ENCODE data around the gene RNF13. TPM values are rescaled to one million over a fixed set of nuclear protein-coding genes. Genes with fewer than 3 reads are reported as not detected.

RNF13 gene
- total RNA-seq, 2 donors from 2014 or later, result 21.3 to 32.7 TPM

DNA sequence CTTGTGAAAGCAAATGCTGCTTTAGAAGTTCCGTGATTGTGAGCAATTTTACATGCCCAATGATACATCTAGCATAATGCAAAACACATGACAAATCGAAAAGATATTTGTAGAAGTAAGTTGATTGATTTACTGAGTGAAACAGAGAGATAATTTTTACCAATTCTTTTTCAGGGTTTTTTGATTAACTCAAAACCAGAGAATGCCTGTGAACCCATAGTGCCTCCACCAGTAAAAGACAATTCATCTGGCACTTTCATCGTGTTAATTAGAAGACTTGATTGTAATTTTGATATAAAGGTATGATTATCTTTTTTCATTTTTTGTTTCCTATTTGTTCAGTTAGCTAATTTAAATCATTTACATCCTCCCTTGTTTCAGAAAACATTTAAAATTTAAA lies 58.8 kb downstream of the RNF13 start:
- Mint-ChIP-seq H3K9me3 (peaks cover 18% of the 10 kb centered on the region), H3K4me3 (no peak overlapping the region)

DNA sequence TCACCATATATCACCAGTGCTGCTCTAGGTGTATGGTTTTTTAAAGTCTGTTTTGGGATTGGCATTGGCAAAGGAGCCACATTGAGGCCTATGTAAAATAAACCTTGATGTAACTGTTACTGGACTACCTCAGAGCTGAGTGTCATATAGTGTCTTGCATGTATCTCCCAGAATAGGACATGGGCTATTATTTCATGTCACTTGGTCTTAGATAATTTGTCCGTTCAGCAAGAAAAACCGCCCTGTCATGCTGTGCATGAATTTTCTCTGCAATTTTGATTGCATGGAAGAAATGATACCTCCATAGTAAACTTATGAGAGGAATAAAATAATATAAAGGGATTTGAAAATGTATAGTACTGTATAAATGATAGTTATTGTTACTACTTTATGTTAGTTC lies 59.6 kb downstream of the RNF13 start:
- H3K36me3 Mint-ChIP-seq (ENCODE audit: low read depth), result peaks cover 8% of the 10 kb centered on the region
- H3K27me3 Mint-ChIP-seq (ENCODE audit: insufficient read depth), result no peaks in the 10 kb centered on the region
- DNase-seq, result no peak
- WGBS, 2 experiments (ENCODE audit: insufficient coverage in 1 of 2, insufficient read length in 1 of 2), result 92 to 94% methylated on average over 2 of the region's 2 CpGs
- Histone ChIP-seq H3K4me1 (ENCODE audit: control insufficient read depth, insufficient read depth, low read length) (no peaks in the 10 kb centered on the region), H3K36me3 (ENCODE audit: control insufficient read depth, insufficient read depth, low read length) (no peaks in the 10 kb centered on the region), H3K27me3 (ENCODE audit: control insufficient read depth, insufficient read depth, low read length, poor library complexity, severe bottlenecking) (no peaks in the 10 kb centered on the region), H3K27ac (ENCODE audit: low read depth, low read length) (no peak overlapping the region), H3K4me3 (ENCODE audit: low read length) (no peak overlapping the region), H3K9me3 (ENCODE audit: control insufficient read depth, low read length) (peaks cover 10% of the 10 kb centered on the region), H3K9ac (ENCODE audit: extremely low read depth, low read length, poor library complexity, severe bottlenecking) (no peak overlapping the region)
- H3K4me1 Mint-ChIP-seq, result no peaks in the 10 kb centered on the region
- H3K27ac Mint-ChIP-seq, result no peak overlapping the region
- no peak overlapping the region for H3K4me3 Mint-ChIP-seq
- TF ChIP-seq, protein P1, sequence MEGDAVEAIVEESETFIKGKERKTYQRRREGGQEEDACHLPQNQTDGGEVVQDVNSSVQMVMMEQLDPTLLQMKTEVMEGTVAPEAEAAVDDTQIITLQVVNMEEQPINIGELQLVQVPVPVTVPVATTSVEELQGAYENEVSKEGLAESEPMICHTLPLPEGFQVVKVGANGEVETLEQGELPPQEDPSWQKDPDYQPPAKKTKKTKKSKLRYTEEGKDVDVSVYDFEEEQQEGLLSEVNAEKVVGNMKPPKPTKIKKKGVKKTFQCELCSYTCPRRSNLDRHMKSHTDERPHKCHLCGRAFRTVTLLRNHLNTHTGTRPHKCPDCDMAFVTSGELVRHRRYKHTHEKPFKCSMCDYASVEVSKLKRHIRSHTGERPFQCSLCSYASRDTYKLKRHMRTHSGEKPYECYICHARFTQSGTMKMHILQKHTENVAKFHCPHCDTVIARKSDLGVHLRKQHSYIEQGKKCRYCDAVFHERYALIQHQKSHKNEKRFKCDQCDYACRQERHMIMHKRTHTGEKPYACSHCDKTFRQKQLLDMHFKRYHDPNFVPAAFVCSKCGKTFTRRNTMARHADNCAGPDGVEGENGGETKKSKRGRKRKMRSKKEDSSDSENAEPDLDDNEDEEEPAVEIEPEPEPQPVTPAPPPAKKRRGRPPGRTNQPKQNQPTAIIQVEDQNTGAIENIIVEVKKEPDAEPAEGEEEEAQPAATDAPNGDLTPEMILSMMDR (conservative IDR thresholded peaks at IDR 0.05), result no peak
- H3K9me3 Mint-ChIP-seq, result peaks cover 11% of the 10 kb centered on the region

More for the DNA sequence above, 58.8 kb downstream of the RNF13 start:
- Histone ChIP-seq H3K4me1 (ENCODE audit: control insufficient read depth, insufficient read depth, low read length) (no peaks in the 10 kb centered on the region), H3K9ac (ENCODE audit: extremely low read depth, low read length, poor library complexity, severe bottlenecking) (no peak overlapping the region), H3K27me3 (ENCODE audit: control insufficient read depth, insufficient read depth, low read length, poor library complexity, severe bottlenecking) (no peaks in the 10 kb centered on the region), H3K36me3 (ENCODE audit: control insufficient read depth, insufficient read depth, low read length) (no peaks in the 10 kb centered on the region), H3K27ac (ENCODE audit: low read depth, low read length) (no peak overlapping the region), H3K9me3 (ENCODE audit: control insufficient read depth, low read length) (peaks cover 13% of the 10 kb centered on the region), H3K4me3 (ENCODE audit: low read length) (no peak overlapping the region)
- Mint-ChIP-seq H3K27me3 (ENCODE audit: insufficient read depth) (no peaks in the 10 kb centered on the region), H3K36me3 (ENCODE audit: low read depth) (peaks cover 12% of the 10 kb centered on the region), H3K4me1 (no peaks in the 10 kb centered on the region), H3K27ac (no peak overlapping the region)
- TF ChIP-seq, protein P1 (conservative IDR thresholded peaks at IDR 0.05), result no peak
- WGBS, 2 experiments (ENCODE audit: insufficient coverage in 1 of 2, insufficient read length in 1 of 2), result 100% methylated on average over 2 of the region's 3 CpGs; no CpG with 5 or more reads in 1 of the 2 experiments
- DNase-seq, result no peak

DNA sequence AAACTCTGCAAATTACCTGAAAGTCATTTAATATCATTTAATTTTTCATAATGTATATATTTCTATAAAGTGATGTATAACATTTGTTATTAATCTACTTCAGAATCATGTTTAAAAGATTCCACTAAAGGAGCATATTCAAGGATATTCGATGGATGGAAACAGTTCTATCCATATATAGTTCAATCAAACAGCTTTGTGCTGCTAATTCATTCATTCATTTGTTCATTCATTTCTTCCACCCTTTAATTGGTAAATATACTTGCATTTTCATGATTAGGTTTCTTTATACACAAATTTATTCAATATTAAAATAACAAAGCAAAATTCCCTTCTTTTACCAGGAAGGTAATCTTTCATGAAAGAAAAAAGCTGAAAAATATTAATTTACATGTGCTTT lies 64.7 kb downstream of the RNF13 start:
- no peak overlapping the region for H3K27ac Mint-ChIP-seq
- WGBS, 2 experiments (ENCODE audit: insufficient coverage in 1 of 2, insufficient read length in 1 of 2), result 71 to 72% methylated on average over 1 of the region's 1 CpG
- H3K36me3 ChIP-seq (ENCODE audit: control insufficient read depth, insufficient read depth, low read length), result no peaks in the 10 kb centered on the region

More for the DNA sequence above, 64.7 kb downstream of the RNF13 start:
- DNase-seq, result no peak
- Histone ChIP-seq H3K4me3 (ENCODE audit: low read length) (no peak overlapping the region), H3K27me3 (ENCODE audit: control insufficient read depth, insufficient read depth, low read length, poor library complexity, severe bottlenecking) (no peaks in the 10 kb centered on the region), H3K9ac (ENCODE audit: extremely low read depth, low read length, poor library complexity, severe bottlenecking) (no peak overlapping the region), H3K4me1 (ENCODE audit: control insufficient read depth, insufficient read depth, low read length) (no peaks in the 10 kb centered on the region), H3K27ac (ENCODE audit: low read depth, low read length) (no peak overlapping the region), H3K9me3 (ENCODE audit: control insufficient read depth, low read length) (no peaks in the 10 kb centered on the region)
- Mint-ChIP-seq H3K27me3 (ENCODE audit: insufficient read depth) (no peaks in the 10 kb centered on the region), H3K4me1 (no peaks in the 10 kb centered on the region), H3K9me3 (no peaks in the 10 kb centered on the region), H3K36me3 (ENCODE audit: low read depth) (no peaks in the 10 kb centered on the region), H3K4me3 (no peak overlapping the region)
- TF ChIP-seq, protein P1 (conservative IDR thresholded peaks at IDR 0.05), result no peak
